Liver (tissue), 9 donors: Measurements from ENCODE around the gene DRAP1. TPM values are rescaled to one million over a fixed set of nuclear protein-coding genes. Genes with fewer than 3 reads are reported as not detected.
A peak's percentile ranks its signal among the peaks of the same experiment; 100 is the strongest.

ENCODE experiments used
- DNase-seq: peaks from one replicate; pipeline ENCODE4 v3.0.0-alpha.2; 2017; ENCODE audit warnings: low spot score
- H3K27ac ChIP-seq, 2 donors: one replicate each; pipeline ENCODE4 v1.7.0; 2013; ENCODE audit warnings: inconsistent platforms in 2 of 2, low read length in 2 of 2, control low read depth in 1 of 2, low read depth in 1 of 2, mild to moderate bottlenecking in 1 of 2
- H3K27me3 ChIP-seq, 4 donors: one replicate each; pipeline versions ENCODE4 v1.6.1 to v1.7.0; 2013; ENCODE audit warnings: low read length in 3 of 4, inconsistent platforms in 1 of 4, mild to moderate bottlenecking in 1 of 4, moderate library complexity in 1 of 4; ENCODE audit not compliant: control insufficient read depth in 4 of 4, insufficient read depth in 4 of 4
- H3K36me3 ChIP-seq, 4 donors: one replicate each; pipeline versions ENCODE4 v1.6.1 to v1.7.0; 2013; ENCODE audit warnings: low read length in 3 of 4, mild to moderate bottlenecking in 3 of 4, low read depth in 1 of 4, moderate library complexity in 1 of 4; ENCODE audit not compliant: control insufficient read depth in 4 of 4, insufficient read depth in 3 of 4
- H3K4me1 ChIP-seq, 4 donors: one replicate each; pipeline versions ENCODE4 v1.6.1 to v1.7.0; 2013; ENCODE audit warnings: low read length in 3 of 4, mild to moderate bottlenecking in 3 of 4, moderate library complexity in 1 of 4; ENCODE audit not compliant: control insufficient read depth in 4 of 4, insufficient read depth in 4 of 4
- H3K4me3 ChIP-seq, 3 donors: one replicate each; pipeline versions ENCODE4 v1.6.1 to v1.7.0; 2013; ENCODE audit warnings: low read length in 3 of 3, control low read depth in 1 of 3, low read depth in 1 of 3, mild to moderate bottlenecking in 1 of 3
- H3K9ac ChIP-seq, 2 donors: one replicate each; pipeline ENCODE4 v1.7.0; 2013; ENCODE audit warnings: low read length in 2 of 2, mild to moderate bottlenecking in 2 of 2, moderate library complexity in 2 of 2, control low read depth in 1 of 2, low read depth in 1 of 2
- H3K9me3 ChIP-seq, 4 donors: one replicate each; pipeline versions ENCODE4 v1.6.1 to v1.7.0; 2013; ENCODE audit warnings: low read length in 3 of 4; ENCODE audit not compliant: control insufficient read depth in 4 of 4
- EGR1 ChIP-seq, 2 donors: IDR thresholded peaks; 2 replicates each; pipeline ENCODE4 v1.6.1; 2016 to 2018; ENCODE audit warnings: antibody characterized with exemption in 2 of 2, low read depth in 2 of 2
- FOXA1 ChIP-seq: IDR thresholded peaks from 2 replicates; pipeline ENCODE4 v1.6.1; 2016; ENCODE audit warnings: antibody characterized with exemption
- FOXA2 ChIP-seq: IDR thresholded peaks from 2 replicates; pipeline ENCODE4 v1.6.1; 2016; ENCODE audit warnings: antibody characterized with exemption
- HNF4A ChIP-seq, 2 donors: conservative IDR thresholded peaks; 2 replicates each; pipeline ENCODE4 v1.6.1; 2016; ENCODE audit warnings: antibody characterized with exemption in 2 of 2, mild to moderate bottlenecking in 2 of 2
- HNF4G ChIP-seq: IDR thresholded peaks from 2 replicates; pipeline ENCODE4 v1.6.1; 2016; ENCODE audit warnings: antibody characterized with exemption
- JUND ChIP-seq, 2 donors: IDR thresholded peaks; 2 replicates each; pipeline ENCODE4 v1.6.1; 2016; ENCODE audit warnings: antibody characterized with exemption in 2 of 2
- NR2F2 ChIP-seq: IDR thresholded peaks from 2 replicates; pipeline ENCODE4 v1.6.1; 2016; ENCODE audit warnings: antibody characterized with exemption
- RAD21 ChIP-seq, 2 donors: IDR thresholded peaks; 2 replicates each; pipeline ENCODE4 v1.6.1; 2016; ENCODE audit warnings: antibody characterized with exemption in 2 of 2, mild to moderate bottlenecking in 2 of 2
- REST ChIP-seq: IDR thresholded peaks from 2 replicates; pipeline ENCODE4 v1.6.1; 2016; ENCODE audit warnings: antibody characterized with exemption, mild to moderate bottlenecking
- RXRA ChIP-seq, 2 donors: IDR thresholded peaks; 2 replicates each; pipeline ENCODE4 v1.6.1; 2017 to 2018; ENCODE audit warnings: antibody characterized with exemption in 2 of 2, mild to moderate bottlenecking in 1 of 2
- SP1 ChIP-seq: IDR thresholded peaks from 2 replicates; pipeline ENCODE4 v1.6.1; 2018; ENCODE audit warnings: antibody characterized with exemption, mild to moderate bottlenecking
- TAF1 ChIP-seq: conservative IDR thresholded peaks from 2 replicates; pipeline ENCODE4 v1.6.1; 2016; ENCODE audit warnings: antibody characterized with exemption, mild to moderate bottlenecking
- YY1 ChIP-seq: IDR thresholded peaks from 2 replicates; pipeline ENCODE4 v1.6.1; 2016; ENCODE audit warnings: antibody characterized with exemption, mild to moderate bottlenecking
- WGBS: extraction: QIAGEN DNeasy Blood & Tissue Kit; methylation state at CpG from one replicate; pipeline ENCODE4 v1.1.7; 2013; 5-methylcytosine and 5-hydroxymethylcytosine counted together
- polyA plus RNA-seq, 2 donors: library from polyadenylated mRNA; stranded (reverse) in 1 of 2; unstranded in 1 of 2; fragments of 200-250 nt in 1 of 2; fragments of >200 nt in 1 of 2; fragmentation: Nextera tagmentation in 1 of 2; extraction: Ambion mirVana in 1 of 2; gene quantifications; one replicate each; pipeline versions ENCODE4 v1.2.1 to v1.2.3, GENCODE V29; 2013 to 2015
- total RNA-seq, 2 donors: library from RNA; depleted of rRNA; stranded (reverse); fragments of >200 nt; gene quantifications; one replicate each; pipeline ENCODE4 v1.2.3, GENCODE V29; 2014
- TF ChIP-seq, protein P1 (sequence below): IDR thresholded peaks from 2 replicates; pipeline ENCODE4 v1.6.1; 2016; ENCODE audit warnings: antibody characterized with exemption
- TF ChIP-seq, protein P2 (sequence below): fragments of 150-350 bp; IDR thresholded peaks from 2 replicates; pipeline ENCODE4 v1.5.1; 2017; ENCODE audit warnings: improper control_type of control experiment, low read depth, low read length; ENCODE audit not compliant: missing input control
- TF ChIP-seq, protein P3 (sequence below): IDR thresholded peaks from 2 replicates; pipeline ENCODE4 v1.6.1; 2016; ENCODE audit warnings: antibody characterized with exemption
- TF ChIP-seq, protein P4 (sequence below): IDR thresholded peaks from 2 replicates; pipeline ENCODE4 v1.6.1; 2016; ENCODE audit warnings: antibody characterized with exemption
- donor health status: healthy.
- donor health status: healthy.
- donor health status: healthy.
- donor health status: healthy.
- donor health status: healthy.

DRAP1 gene
- total and polyA plus RNA-seq, 4 donors = 18.1 to 57.3 (median 42.3) TPM

DNA sequence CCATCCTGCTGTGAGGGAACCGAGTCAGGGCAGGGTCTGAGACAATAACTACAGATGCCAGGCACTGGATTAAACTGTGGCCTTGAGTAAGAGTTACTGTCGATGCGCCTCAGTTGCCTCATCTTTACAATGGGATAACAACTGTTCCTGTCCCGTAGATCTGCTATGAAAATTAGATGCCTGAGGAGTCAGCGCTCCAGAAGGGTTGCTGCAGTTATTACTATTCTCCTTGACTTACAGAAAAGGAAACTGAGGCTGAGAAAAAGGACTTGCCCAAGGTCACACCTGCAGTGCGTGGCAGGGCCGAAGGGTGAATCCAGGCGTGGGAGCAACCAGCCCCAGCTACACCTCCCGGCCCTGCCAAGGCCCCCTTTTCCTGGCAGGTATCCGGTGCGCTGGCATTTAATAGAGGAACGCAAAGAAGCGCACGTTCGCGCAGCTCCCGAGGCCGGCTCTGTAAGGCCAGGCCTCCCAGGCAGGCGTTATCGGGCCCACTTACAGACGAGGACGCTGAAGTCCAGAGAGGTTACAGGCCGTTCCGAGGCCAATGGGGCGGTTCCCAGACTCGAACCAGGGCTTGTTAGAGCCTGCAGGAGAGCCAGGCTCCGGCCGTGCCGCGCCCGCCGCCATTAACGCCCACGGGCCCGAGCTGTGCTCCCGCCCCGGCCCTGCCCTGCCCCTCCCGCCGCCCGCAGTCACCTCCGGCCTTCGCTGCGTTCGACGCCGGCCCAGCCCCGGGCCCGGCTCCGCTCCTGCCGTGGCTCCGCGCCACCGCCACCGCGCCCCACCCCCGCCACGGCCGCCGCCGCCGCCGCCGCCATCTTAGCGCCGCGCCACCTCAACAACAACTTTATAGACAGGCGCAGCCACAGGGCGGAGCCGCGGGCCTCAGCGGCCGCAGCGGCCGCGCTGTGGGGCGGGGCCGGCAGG, 750 bp upstream of the DRAP1 start, which contains the start of gene C11orf68:
Gene C11orf68 (minus strand): TSS at position 852 of the 930 bp plus-strand sequence. CDS start 31 bp downstream, at position 821.
- WGBS = 4% methylated on average over 77 of the region's 77 CpGs
- Histone ChIP-seq H3K27me3 (no peaks in the 10 kb centered on the region), H3K9me3 (no peaks in the 10 kb centered on the region), H3K4me3 (peak within 1 kb of the TSS; percentile 85 to 93 (median 86)), H3K36me3 (peaks cover 0 to 9% (median 4%) of the 10 kb centered on the region in 4 donors), H3K9ac (peak within 1 kb of the TSS; percentile 33 to 93), H3K4me1 (peaks cover 7 to 31% (median 21%) of the 10 kb centered on the region in 4 donors), H3K27ac (peak within 1 kb of the TSS; percentile 68 to 82)
- TF ChIP-seq, protein P1, sequence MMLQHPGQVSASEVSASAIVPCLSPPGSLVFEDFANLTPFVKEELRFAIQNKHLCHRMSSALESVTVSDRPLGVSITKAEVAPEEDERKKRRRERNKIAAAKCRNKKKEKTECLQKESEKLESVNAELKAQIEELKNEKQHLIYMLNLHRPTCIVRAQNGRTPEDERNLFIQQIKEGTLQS = no peak
- TF ChIP-seq YY1 = peak; percentile 81
- DNase-seq = no peak

DNA sequence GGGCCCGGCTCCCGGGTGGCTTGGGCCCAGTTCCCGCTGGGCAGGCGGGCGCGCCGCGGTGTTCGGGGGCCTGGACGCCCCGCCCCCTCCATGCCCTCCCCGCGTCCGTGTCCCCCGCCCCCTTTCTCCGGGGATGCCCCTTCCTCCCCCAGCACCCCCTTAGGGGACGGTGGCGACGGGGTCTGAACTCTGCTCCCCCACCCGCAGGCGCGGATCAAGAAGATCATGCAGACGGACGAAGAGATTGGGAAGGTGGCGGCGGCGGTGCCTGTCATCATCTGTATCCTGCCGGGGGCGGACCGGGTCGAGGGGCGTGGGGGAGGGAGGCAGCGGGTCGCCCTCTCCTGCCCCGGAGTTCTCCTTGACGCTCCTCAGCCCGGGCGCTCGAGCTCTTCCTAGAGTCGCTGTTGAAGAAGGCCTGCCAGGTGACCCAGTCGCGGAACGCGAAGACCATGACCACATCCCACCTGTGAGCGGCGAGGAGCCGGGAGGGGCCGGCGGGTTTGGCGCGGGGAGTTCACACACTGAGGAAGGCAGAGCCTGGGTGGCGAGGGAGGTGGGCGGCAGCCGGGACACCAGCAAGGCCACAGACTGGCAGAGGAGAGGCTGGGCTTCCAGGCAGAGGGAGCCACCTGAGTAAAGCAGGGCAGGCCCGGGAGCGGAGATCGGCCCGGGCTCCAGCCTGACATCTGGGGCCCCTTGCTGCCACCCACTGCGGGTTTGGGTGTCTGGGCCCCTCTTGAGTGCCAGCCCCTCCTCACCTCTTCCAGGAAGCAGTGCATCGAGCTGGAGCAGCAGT, 546 bp downstream of the DRAP1 start:
- Histone ChIP-seq H3K4me1 (peaks cover 7 to 31% (median 21%) of the 10 kb centered on the region in 4 donors), H3K9ac (peak overlapping the region in 1 of 2 donors; percentile 27), H3K27ac (peak overlapping the region; percentile 32 to 67), H3K36me3 (peaks cover 0 to 9% (median 4%) of the 10 kb centered on the region in 4 donors), H3K9me3 (no peaks in the 10 kb centered on the region), H3K27me3 (no peaks in the 10 kb centered on the region), H3K4me3 (peak overlapping the region; percentile 56 to 86 (median 76))
- TF ChIP-seq HNF4A (conservative IDR thresholded peaks at IDR 0.05) = no peak
- DNase-seq = no peak
- 2% methylated on average over 60 of the region's 60 CpGs for whole genome bisulfite sequencing

- Histone ChIP-seq H3K36me3 (peaks cover 0 to 9% (median 4%) of the 10 kb centered on the region in 4 donors), H3K9ac (peak overlapping the region in 1 of 2 donors; percentile 27), H3K27me3 (no peaks in the 10 kb centered on the region), H3K27ac (no peak overlapping the region), H3K9me3 (no peaks in the 10 kb centered on the region), H3K4me1 (peaks cover 7 to 31% (median 21%) of the 10 kb centered on the region in 4 donors), H3K4me3 (peak overlapping the region in 2 of 3 donors; percentile 76 to 86)
- DNase-seq = peak; percentile 59
- TF ChIP-seq, protein P2, sequence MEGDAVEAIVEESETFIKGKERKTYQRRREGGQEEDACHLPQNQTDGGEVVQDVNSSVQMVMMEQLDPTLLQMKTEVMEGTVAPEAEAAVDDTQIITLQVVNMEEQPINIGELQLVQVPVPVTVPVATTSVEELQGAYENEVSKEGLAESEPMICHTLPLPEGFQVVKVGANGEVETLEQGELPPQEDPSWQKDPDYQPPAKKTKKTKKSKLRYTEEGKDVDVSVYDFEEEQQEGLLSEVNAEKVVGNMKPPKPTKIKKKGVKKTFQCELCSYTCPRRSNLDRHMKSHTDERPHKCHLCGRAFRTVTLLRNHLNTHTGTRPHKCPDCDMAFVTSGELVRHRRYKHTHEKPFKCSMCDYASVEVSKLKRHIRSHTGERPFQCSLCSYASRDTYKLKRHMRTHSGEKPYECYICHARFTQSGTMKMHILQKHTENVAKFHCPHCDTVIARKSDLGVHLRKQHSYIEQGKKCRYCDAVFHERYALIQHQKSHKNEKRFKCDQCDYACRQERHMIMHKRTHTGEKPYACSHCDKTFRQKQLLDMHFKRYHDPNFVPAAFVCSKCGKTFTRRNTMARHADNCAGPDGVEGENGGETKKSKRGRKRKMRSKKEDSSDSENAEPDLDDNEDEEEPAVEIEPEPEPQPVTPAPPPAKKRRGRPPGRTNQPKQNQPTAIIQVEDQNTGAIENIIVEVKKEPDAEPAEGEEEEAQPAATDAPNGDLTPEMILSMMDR = no peak
- TF ChIP-seq TAF1 (no peak), SP1 (no peak), NR2F2 (no peak), JUND (IDR thresholded peaks at IDR 0.05) (no peak), RAD21 (IDR thresholded peaks at IDR 0.05) (no peak), HNF4G (no peak), FOXA2 (no peak), EGR1 (IDR thresholded peaks at IDR 0.05; ENCODE audit: low read depth in 2 of 2) (no peak), RXRA (IDR thresholded peaks at IDR 0.05) (no peak), REST (no peak), FOXA1 (no peak), HNF4A (conservative IDR thresholded peaks at IDR 0.05) (no peak)
- TF ChIP-seq, protein P3, sequence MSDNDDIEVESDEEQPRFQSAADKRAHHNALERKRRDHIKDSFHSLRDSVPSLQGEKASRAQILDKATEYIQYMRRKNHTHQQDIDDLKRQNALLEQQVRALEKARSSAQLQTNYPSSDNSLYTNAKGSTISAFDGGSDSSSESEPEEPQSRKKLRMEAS = no peak
- TF ChIP-seq, protein P4, sequence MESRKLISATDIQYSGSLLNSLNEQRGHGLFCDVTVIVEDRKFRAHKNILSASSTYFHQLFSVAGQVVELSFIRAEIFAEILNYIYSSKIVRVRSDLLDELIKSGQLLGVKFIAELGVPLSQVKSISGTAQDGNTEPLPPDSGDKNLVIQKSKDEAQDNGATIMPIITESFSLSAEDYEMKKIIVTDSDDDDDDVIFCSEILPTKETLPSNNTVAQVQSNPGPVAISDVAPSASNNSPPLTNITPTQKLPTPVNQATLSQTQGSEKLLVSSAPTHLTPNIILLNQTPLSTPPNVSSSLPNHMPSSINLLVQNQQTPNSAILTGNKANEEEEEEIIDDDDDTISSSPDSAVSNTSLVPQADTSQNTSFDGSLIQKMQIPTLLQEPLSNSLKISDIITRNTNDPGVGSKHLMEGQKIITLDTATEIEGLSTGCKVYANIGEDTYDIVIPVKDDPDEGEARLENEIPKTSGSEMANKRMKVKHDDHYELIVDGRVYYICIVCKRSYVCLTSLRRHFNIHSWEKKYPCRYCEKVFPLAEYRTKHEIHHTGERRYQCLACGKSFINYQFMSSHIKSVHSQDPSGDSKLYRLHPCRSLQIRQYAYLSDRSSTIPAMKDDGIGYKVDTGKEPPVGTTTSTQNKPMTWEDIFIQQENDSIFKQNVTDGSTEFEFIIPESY = no peak
- TF ChIP-seq, protein P1 = no peak
- 78% methylated on average over 15 of the region's 15 CpGs for WGBS
These were observed 1.2 kb downstream of the DRAP1 start for GRCh38 chr11:65920372-65920802.
